GM12864 (cell line): ENCODE results near the gene ADAM33.

ENCODE experiments used
- DNase-seq: peaks from one replicate; pipeline ENCODE4 v3.0.0-alpha.2; 2011; ENCODE audit warnings: low read depth
- H3K4me3 ChIP-seq: 2 replicates; pipeline ENCODE4 v1.5.1; 2011; ENCODE audit warnings: mild to moderate bottlenecking, low read depth, low read length, control low read depth
- TF ChIP-seq, protein P1 (sequence below): IDR thresholded peaks from 2 replicates; pipeline ENCODE4 v1.5.1; 2011; ENCODE audit warnings: low read depth, mild to moderate bottlenecking, moderate library complexity, low read length, control low read depth, inconsistent platforms; ENCODE audit errors: missing control alignments

The ADAM33 gene

GRCh38 chr20:3707508-3707899 lies 25.7 kb upstream of the ADAM33 start:
- TF ChIP-seq, protein P1, sequence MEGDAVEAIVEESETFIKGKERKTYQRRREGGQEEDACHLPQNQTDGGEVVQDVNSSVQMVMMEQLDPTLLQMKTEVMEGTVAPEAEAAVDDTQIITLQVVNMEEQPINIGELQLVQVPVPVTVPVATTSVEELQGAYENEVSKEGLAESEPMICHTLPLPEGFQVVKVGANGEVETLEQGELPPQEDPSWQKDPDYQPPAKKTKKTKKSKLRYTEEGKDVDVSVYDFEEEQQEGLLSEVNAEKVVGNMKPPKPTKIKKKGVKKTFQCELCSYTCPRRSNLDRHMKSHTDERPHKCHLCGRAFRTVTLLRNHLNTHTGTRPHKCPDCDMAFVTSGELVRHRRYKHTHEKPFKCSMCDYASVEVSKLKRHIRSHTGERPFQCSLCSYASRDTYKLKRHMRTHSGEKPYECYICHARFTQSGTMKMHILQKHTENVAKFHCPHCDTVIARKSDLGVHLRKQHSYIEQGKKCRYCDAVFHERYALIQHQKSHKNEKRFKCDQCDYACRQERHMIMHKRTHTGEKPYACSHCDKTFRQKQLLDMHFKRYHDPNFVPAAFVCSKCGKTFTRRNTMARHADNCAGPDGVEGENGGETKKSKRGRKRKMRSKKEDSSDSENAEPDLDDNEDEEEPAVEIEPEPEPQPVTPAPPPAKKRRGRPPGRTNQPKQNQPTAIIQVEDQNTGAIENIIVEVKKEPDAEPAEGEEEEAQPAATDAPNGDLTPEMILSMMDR, result no peak
- H3K4me3 ChIP-seq, result no peak overlapping the region

DNA sequence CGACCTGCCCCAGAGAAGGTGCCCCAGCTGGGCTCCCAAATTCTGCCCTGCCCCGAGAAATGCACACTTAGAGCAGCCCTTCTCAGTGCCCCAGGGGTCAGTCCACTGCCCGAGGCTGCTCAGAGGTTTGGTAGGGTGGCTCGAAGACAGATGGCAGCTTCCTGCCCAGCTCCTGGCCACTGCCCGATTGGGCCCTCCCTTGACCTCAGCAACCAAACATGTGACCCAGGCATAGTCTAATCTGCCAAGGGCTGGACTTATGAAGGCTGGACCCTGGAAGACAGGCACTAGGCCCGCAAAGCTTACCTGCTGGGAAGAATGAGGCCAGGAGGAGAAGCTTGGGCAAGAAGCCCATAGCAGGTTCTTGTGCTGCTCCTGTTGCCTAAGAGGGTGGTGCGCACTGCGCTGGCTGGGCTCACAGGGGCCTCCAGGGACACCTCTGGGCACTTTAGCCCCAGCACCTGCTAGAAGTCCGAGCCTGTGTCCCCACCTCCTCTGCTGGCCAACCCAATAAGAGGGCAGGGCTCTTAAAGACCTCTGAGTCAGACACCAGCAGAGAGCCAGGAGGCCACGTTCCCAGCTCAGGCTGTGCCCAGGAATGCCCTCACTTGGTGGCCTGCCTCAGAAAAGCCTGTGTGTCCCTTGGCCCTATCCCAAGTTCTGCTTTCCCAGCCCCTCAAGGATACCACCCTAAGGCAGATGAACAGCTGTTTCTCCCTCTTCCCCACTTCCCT lies 25.1 kb upstream of the ADAM33 start:
- TF ChIP-seq, protein P1, result no peak

More at GRCh38 chr20:3707508-3707899, 25.7 kb upstream of the ADAM33 start:
- no peak for DNase-seq

GRCh38 chr20:3705970-3706739 lies 24.3 kb upstream of the ADAM33 start:
- TF ChIP-seq, protein P1, result no peak
- no peak for DNase-seq

More for the DNA sequence above, 25.1 kb upstream of the ADAM33 start:
- DNase-seq, result no peak
- H3K4me3 ChIP-seq, result no peak overlapping the region

GRCh38 chr20:3705491-3705969 lies 23.7 kb upstream of the ADAM33 start:
- DNase-seq, result no peak
- no peak overlapping the region for H3K4me3 ChIP-seq
- TF ChIP-seq, protein P1, result no peak

More at GRCh38 chr20:3705970-3706739, 24.3 kb upstream of the ADAM33 start:
- no peak overlapping the region for H3K4me3 ChIP-seq

DNA sequence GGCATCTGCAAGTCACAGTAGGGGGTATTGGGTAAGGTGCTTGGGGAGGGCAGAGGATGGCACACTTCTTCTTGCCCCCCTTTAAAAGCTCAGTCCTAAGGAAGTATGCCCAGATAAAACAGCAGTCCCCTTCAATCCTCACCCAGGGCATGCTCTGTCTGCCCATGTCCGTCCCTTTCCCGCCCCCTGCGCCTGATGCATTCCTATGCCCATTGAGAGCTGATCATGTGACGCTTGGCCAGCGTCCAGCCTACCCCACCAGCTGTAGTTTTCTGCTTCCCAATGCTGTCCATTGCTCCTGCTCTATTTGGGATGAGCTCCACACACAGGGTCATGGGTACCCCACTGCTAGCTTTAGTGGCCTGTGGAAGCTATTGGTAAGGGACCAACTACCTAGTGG lies 22.3 kb upstream of the ADAM33 start:
- TF ChIP-seq, protein P1, result no peak
- H3K4me3 ChIP-seq, result no peak overlapping the region
- no peak for DNase-seq

- TF ChIP-seq, protein P1, result no peak
- H3K4me3 ChIP-seq, result no peak overlapping the region
- no peak for DNase-seq
Observed at GRCh38 chr20:3702611-3703391, 21.0 kb upstream of the ADAM33 start.
